ENCODE data around the gene MAP3K4.

- TF ChIP-seq CTCF (IDR thresholded peaks at IDR 0.05) = no peak
- no peak for TF ChIP-seq POLR2AphosphoS5 (IDR thresholded peaks at IDR 0.05)
Observed at GRCh38 chr6:161117308-161117707, 125.7 kb downstream of the MAP3K4 start.

All from sigmoid colon (tissue), 4 donors.